Astrocyte (in vitro differentiated cells and primary cell): ENCODE results near the gene KRT80. TPM values are rescaled to one million over a fixed set of nuclear protein-coding genes. Genes with fewer than 3 reads are reported as not detected.

Experiments
- DNase-seq: peaks from one replicate; pipeline ENCODE4 v3.0.0-alpha.2; 2010; ENCODE audit warnings: low read depth
- FAIRE-seq: peaks from 2 replicates; lab custom pipeline; 2011; peaks lifted over from hg19 to GRCh38; lab: Jason Lieb, UNC
- H2AFZ ChIP-seq: 2 replicates; pipeline ENCODE4 v1.6.0; 2012; ENCODE audit warnings: low read depth, low read length, inconsistent platforms
- H3K27ac ChIP-seq: 2 replicates; pipeline ENCODE4 v1.5.1; 2011; ENCODE audit warnings: low read depth, low read length, inconsistent platforms
- H3K27me3 ChIP-seq: 2 replicates; pipeline ENCODE4 v1.6.0; 2011; ENCODE audit warnings: low read length, inconsistent platforms; ENCODE audit not compliant: insufficient read depth
- H3K36me3 ChIP-seq: 2 replicates; pipeline ENCODE4 v1.5.1; 2011; ENCODE audit warnings: low read length, inconsistent platforms; ENCODE audit not compliant: insufficient read depth
- H3K4me1 ChIP-seq: 2 replicates; pipeline ENCODE4 v1.5.1; 2011; ENCODE audit warnings: low read length, inconsistent platforms; ENCODE audit not compliant: insufficient read depth
- H3K4me2 ChIP-seq: 2 replicates; pipeline ENCODE4 v1.6.0; 2012; ENCODE audit warnings: low read length, inconsistent platforms
- H3K4me3 ChIP-seq: 2 replicates; pipeline ENCODE4 v1.5.1; 2011; ENCODE audit warnings: low read depth, mild to moderate bottlenecking, low read length, inconsistent platforms; ENCODE audit not compliant: insufficient read depth
- H3K79me2 ChIP-seq: 2 replicates; pipeline ENCODE4 v1.6.0; 2012; ENCODE audit warnings: mild to moderate bottlenecking, low read length, inconsistent platforms; ENCODE audit not compliant: insufficient read depth
- H3K9ac ChIP-seq: 2 replicates; pipeline ENCODE4 v1.6.0; 2012; ENCODE audit warnings: mild to moderate bottlenecking, low read length, inconsistent platforms
- H3K9me3 ChIP-seq: 2 replicates; pipeline ENCODE4 v1.5.1; 2012; ENCODE audit warnings: low read depth, mild to moderate bottlenecking, low read length, inconsistent platforms; ENCODE audit not compliant: insufficient read depth
- H4K20me1 ChIP-seq: 2 replicates; pipeline ENCODE4 v1.6.0; 2012; ENCODE audit warnings: low read length, inconsistent platforms; ENCODE audit not compliant: insufficient read depth
- H3K27ac Mint-ChIP-seq: one replicate; pipeline ENCODE4 v1.8.0; 2021; ENCODE audit warnings: mild to moderate bottlenecking, mixed read lengths; ENCODE audit not compliant: unreplicated experiment
- H3K27me3 Mint-ChIP-seq: one replicate; pipeline ENCODE4 v1.8.0; 2021; ENCODE audit warnings: low read depth, mixed read lengths; ENCODE audit not compliant: unreplicated experiment
- H3K36me3 Mint-ChIP-seq: one replicate; pipeline ENCODE4 v1.8.0; 2021; ENCODE audit warnings: low read depth, mixed read lengths; ENCODE audit not compliant: unreplicated experiment
- H3K4me1 Mint-ChIP-seq: one replicate; pipeline ENCODE4 v1.8.0; 2021; ENCODE audit warnings: low read depth, mixed read lengths; ENCODE audit not compliant: unreplicated experiment
- H3K4me3 Mint-ChIP-seq: one replicate; pipeline ENCODE4 v1.8.0; 2021; ENCODE audit warnings: mild to moderate bottlenecking, moderate library complexity, mixed read lengths; ENCODE audit not compliant: unreplicated experiment
- H3K9me3 Mint-ChIP-seq: one replicate; pipeline ENCODE4 v1.8.0; 2021; ENCODE audit warnings: mild to moderate bottlenecking, mixed read lengths; ENCODE audit not compliant: unreplicated experiment
- CTCF ChIP-seq: IDR thresholded peaks from 2 replicates; pipeline ENCODE4 v1.5.1; 2011; ENCODE audit warnings: low read depth, mild to moderate bottlenecking, inconsistent platforms, low read length, moderate library complexity; ENCODE audit not compliant: insufficient read depth
- EZH2 ChIP-seq: IDR thresholded peaks from 2 replicates; pipeline ENCODE4 v1.6.1; 2012; ENCODE audit warnings: mild to moderate bottlenecking, low read length, inconsistent platforms; ENCODE audit not compliant: insufficient read depth
- total RNA-seq: library from RNA; stranded (reverse); gene quantifications from 2 replicates; pipeline ENCODE4 v1.2.1, GENCODE V29; 2021

The KRT80 gene
- total RNA-seq, 1 donor from 2014 or later, result 3.6 TPM

- H3K4me1 Mint-ChIP-seq, result peaks cover 40% of the 10 kb centered on the region
These were observed 6.8 kb upstream of the KRT80 start for GRCh38 chr12:52198454-52199215.

GRCh38 chr12:52197371-52198231 is 5.8 kb upstream of the KRT80 start:
- no peak for FAIRE-seq
- peaks cover 37% of the 10 kb centered on the region for H3K4me1 ChIP-seq

More at GRCh38 chr12:52198454-52199215, 6.8 kb upstream of the KRT80 start:
- Histone ChIP-seq H2AFZ (no peak overlapping the region), H3K4me3 (no peak overlapping the region), H3K9me3 (no peaks in the 10 kb centered on the region), H3K27ac (no peak overlapping the region), H3K9ac (no peak overlapping the region), H3K36me3 (no peaks in the 10 kb centered on the region), H3K4me1 (peaks cover 38% of the 10 kb centered on the region), H3K27me3 (no peaks in the 10 kb centered on the region), H3K79me2 (no peaks in the 10 kb centered on the region), H4K20me1 (no peaks in the 10 kb centered on the region), H3K4me2 (no peak overlapping the region)
- TF ChIP-seq CTCF (no peak), EZH2 (no peak)
- Mint-ChIP-seq H3K36me3 (peaks cover 1% of the 10 kb centered on the region), H3K9me3 (no peaks in the 10 kb centered on the region), H3K4me3 (no peak overlapping the region), H3K27me3 (peaks cover 17% of the 10 kb centered on the region), H3K27ac (peak overlapping the region; percentile 8)
- FAIRE-seq, result no peak
- no peak for DNase-seq

More at GRCh38 chr12:52197371-52198231, 5.8 kb upstream of the KRT80 start:
- no peaks in the 10 kb centered on the region for H3K27me3 ChIP-seq
- no peak overlapping the region for H3K4me2 ChIP-seq
- H3K27ac Mint-ChIP-seq, result no peak overlapping the region
- H3K9me3 ChIP-seq, result no peaks in the 10 kb centered on the region
- no peak overlapping the region for H2AFZ ChIP-seq
- H3K9me3 Mint-ChIP-seq, result no peaks in the 10 kb centered on the region
- no peaks in the 10 kb centered on the region for H3K79me2 ChIP-seq
- peaks cover 1% of the 10 kb centered on the region for H3K36me3 Mint-ChIP-seq
- no peak overlapping the region for H3K27ac ChIP-seq
- TF ChIP-seq EZH2, result no peak
- no peak for TF ChIP-seq CTCF
- H3K4me3 Mint-ChIP-seq, result no peak overlapping the region
- peaks cover 41% of the 10 kb centered on the region for H3K4me1 Mint-ChIP-seq
- no peak for DNase-seq
- no peaks in the 10 kb centered on the region for H4K20me1 ChIP-seq
- H3K9ac ChIP-seq, result no peak overlapping the region
- no peaks in the 10 kb centered on the region for H3K36me3 ChIP-seq
- peaks cover 17% of the 10 kb centered on the region for H3K27me3 Mint-ChIP-seq
- H3K4me3 ChIP-seq, result no peak overlapping the region
